Measurements from ENCODE around the gene CCDC57. TPM values are rescaled to one million over a fixed set of nuclear protein-coding genes. Genes with fewer than 3 reads are reported as not detected.
"Not testable (repeated sequence)": the region's sequence is repeated elsewhere in the genome, so short reads cannot be mapped to it uniquely, and the experiment has no call there.

CCDC57 gene
- total RNA-seq, 1 donor from 2014 or later: 7.9 TPM

DNA sequence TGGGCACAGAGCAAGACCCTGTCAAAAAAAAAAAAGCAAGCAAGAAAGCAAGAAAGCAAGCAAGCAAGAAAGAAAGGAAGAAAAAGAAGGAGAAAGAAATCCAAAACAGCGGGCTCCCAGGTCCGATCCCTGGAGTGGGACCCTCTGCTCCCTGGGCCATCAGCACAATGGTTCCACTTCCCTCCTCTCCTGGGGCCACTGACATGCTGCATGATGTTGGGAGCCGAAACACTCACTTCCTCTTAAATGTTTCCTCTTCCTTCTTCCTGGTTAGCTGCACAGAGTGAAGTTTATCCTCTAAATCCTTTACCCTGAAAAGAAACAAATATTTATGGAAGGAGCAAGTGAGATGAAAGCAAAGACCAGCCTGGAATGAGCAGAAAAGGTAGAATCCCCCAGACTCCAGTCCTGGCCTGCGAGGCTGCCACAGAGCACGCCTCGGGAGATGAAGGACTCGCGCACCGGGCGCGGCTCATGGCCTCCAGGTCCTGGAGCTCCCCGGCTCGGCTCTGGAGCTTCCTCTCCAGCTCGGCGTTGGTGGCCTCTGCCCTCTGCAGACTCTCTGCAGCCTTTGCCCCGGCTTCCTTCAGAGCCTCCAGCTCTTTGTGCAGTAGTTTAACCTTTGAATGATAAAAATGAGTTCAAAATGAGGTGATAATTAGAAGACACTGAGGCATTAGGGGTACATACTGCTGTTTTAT, 19.0 kb downstream of the CCDC57 start:
- intact Hi-C loops (cut with DNase I): no loop called here
- ATAC-seq: peak; percentile 37
- no peak for DNase-seq (ENCODE audit: missing footprints)

DNA sequence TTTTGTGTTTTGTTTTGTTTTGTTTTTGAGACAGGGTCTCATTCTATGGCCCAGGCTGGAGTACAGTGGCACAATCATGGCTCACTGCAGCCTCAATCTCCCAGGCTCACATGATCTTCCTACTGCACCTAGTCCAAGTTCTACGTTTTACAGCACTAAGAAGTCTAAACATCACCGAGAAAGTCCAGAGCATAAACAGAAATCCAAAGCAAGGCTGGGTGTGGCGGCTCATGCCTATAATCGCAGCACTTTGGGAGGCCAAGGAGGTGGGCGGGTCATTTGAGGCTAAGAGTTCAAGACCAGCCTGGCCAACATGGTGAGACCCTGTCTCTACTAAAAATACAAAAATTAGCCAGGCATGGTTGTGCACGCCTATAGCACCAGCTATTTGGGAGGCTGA, 19.6 kb downstream of the CCDC57 start:
- intact Hi-C loops (cut with DNase I); DNase-seq (ENCODE audit: missing footprints); ATAC-seq: not testable (repeated sequence)

DNA sequence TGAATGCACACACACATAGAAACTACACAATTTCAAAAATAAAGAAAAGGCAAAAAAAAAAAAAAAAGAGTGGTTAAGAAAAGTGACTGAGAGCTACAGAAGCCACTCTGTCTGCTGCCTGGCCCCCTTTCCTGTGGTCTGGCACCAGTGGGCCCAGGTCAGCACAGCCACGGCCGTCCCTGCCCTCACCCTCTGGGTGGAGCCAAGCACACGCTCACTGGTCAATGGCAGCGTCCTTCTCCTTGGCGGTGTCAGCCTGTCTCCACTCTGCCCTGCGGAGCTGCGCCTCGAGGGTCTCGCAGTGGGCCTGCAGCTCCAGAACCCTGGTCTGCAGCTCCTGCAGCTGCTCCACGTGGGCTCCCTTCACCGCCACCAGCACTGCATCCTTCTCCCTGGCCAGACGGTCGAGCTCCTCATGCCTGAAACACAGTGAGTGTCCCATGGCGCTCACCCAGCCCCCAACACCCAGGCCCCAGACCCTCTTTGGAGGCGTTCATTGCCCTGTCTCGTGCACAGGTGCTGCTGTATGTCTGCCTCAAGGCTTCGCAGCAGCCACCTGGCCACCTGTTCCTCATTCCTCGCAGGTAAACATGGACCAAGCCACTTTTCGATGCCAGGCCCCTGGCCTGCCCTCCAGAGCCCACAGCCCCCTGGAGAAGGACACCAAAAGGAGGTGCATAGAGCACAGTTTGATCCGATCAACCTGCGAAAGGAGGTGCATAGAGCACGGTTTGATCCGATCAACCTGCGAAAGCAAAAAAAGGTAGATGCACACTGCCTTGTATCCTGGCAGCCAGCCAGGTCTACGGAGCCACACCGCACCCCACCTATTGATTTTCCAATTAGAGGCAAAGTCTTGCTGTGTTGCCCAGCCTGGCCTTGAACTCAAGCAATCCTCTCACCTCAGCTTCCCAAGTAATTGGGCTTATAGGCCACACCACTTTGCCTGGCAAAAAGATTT, 24.4 kb downstream of the CCDC57 start:
- ATAC-seq: no peak
- intact Hi-C loops (cut with DNase I): no loop called here
- DNase-seq (ENCODE audit: missing footprints): no peak

DNA sequence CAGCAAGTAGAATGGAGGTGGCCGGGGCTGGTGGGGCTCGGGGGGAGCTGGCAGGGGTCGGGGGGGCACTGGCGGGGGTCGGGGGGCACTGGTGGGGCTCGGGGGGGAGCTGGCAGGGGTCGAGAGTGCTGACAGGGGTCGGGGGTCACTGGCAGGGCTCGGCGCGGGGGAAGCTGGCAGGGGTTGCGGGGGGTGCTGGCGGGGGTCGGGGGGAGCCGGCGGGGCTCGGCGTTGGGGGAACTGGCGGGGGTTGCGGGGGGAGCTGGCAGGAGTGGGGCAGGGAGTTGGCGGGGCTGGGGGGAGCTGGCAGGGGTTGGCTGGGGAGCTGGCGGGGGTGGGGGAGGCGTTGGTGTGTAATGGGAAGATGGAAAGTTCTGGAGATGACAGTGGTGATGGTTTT, 25.1 kb downstream of the CCDC57 start:
- no peak for DNase-seq (ENCODE audit: missing footprints)
- no peak for ATAC-seq
- intact Hi-C loops (cut with DNase I): no loop called here

DNA sequence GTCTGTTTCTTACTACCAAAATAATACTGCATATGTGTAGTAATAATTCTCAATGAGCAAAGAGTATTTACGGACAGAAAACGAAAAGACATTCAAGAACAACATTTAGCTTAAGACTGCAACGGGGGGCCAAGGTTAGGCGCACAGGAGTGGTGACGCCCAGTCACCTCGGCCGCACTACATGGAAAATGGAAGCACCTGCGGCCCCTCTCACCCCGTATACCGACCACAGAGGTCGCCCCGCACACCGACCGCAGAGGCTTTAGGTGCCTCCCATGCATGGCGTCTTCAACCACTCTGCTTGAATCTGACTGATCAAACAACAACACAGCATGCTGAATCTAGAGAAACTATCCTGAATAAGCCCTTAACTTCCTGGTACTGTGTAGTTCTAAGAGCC, 26.4 kb downstream of the CCDC57 start:
- intact Hi-C loops (cut with DNase I): no loop called here

DNA sequence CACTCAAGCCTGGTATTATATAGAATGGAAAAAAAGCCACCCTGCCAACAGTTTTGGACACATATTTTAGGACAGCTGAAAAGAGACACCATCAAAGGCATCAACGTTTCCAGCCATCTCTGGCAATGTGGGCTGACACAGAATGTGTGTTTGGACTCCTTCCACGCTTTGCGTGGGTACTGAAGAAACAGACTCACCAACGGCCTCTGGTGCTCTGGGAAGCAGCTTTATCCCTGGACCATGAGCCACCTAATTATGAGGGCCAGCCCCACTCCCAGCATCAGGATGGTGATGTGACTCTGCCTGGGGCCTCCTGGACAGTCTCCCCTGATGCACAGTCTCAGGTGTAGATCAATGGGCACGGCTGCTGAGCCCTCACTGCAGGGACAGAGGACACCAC, 27.9 kb downstream of the CCDC57 start:
- no peak for DNase-seq (ENCODE audit: missing footprints)
- intact Hi-C loops (cut with DNase I): no loop called here
- no peak for ATAC-seq

More for the DNA sequence above, 26.4 kb downstream of the CCDC57 start:
- DNase-seq (ENCODE audit: missing footprints) (no peak), ATAC-seq (no peak)

DNA sequence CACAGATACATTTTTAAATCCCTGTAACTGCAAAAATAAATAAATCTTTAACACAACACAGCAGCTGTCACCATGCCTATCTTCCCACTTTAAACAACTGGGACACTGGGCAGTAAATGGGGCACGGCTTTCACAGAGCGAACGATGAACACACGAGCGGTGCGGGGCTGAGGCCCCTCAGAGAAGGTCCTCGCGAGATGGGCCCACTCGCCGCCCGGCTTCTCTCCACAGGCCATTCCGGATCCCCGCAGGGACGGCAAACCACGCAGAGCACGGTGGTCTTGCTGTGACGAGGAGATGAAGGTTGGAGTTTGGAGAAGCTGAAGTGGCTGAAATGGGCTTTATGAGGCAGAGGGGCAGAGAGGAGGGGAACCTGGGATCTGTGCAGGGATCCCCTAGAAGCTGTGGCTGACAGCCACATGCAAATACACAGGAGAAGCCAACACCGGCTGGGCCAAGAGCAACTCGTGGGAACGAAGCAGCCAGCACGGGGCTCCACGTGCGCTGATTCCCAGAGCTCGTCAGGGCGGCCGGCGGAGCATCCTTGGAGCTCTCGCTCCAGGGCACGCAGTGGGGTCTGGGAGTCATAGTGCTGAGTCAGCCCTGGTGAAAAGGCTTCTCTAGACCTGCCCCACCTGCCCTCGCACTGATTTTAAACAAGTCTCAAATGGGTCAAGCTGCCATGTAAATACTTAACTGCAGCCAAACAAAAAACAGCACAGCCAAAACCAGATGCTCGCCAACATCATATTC, 31.7 kb downstream of the CCDC57 start:
- no peak for ATAC-seq
- DNase-seq (ENCODE audit: missing footprints): no peak
- intact Hi-C loops (cut with DNase I): no loop called here

DNA sequence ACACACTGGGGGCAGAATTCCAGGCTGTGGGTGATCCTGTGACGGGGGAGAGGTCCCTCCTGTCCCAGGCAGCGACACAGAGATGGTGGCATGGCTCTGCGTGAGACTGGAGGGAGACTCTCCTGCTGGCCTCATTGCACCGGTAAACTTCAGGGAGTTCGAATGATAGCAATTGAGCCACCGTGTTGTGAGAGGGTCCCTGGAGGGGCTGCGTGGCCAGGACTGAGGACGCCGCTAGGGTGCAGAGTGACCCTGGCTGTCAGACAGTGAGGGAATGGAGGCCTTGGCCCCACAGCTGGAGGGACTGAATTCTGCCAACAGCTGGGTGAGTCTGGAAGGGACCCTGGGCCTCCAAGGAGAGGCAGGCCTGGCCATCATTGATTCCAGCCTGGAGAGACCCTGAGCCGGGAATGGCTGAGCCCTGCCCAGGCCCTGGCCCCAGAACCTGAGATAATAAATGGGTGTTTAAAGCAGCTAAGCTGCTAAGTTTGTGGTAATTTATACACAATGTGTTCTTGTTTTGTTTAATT, 32.6 kb downstream of the CCDC57 start:
- DNase-seq (ENCODE audit: missing footprints) (no peak), ATAC-seq (no peak)
- intact Hi-C loops (cut with DNase I): no loop called here

DNA sequence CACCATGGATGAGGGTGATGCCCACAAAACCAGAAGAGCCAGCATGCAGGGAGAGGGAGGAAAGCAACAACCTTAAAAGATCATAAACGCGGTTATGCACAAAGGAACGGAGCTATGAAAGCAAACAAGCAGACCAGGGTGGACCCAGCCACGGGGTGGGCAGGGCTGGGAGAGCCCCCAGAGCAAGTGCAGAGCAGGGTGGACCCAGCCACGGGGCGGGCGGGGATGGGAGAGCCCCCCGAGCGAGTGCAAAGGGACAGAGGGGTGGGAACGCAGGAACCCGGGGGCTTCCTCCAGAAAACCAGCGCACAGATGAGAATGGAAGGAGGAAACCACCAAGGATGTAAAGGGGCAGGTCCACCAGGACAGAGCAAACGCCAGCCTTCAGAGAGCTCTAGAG, 33.2 kb downstream of the CCDC57 start:
- DNase-seq (ENCODE audit: missing footprints) (no peak), ATAC-seq (no peak)
- intact Hi-C loops (cut with DNase I): no loop called here

DNA sequence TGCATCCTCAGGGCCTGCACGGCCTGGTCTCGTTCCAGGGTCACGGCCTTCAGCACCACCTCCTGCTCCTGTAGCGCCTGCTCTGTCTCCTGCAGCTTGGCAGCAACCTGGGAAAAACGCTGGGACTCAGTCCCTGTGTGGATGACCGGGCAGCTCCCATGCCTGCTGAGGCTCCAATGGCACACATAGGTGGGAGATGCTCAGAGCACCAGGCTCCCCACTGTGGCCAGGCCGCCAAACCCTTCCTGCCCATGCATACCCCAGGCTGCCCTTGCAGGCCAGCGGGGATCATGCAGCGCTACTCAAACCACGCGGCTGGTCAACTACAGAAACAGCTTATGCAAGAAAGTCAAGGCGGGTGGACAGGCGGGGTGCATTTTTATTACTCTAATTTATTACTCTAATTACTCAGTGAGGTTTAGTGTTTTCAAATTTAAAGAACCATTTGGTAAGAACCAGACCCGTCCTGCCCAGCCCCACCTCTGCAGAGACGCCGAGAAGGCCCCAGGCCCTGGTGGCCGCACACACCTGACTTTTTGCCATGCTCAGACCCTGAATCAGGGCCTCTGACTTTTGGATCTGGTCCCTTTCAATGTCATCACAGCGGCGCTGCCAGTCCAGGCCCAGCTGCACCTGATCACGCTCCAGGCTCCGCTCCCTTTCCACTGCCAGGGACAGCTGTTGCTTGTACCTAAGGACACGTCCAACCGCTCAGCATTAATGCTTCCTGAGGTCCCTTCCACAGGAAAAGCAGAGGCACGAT, 34.0 kb downstream of the CCDC57 start:
- intact Hi-C loops (cut with DNase I): no loop called here
- ATAC-seq: no peak
- no peak for DNase-seq (ENCODE audit: missing footprints)

DNA sequence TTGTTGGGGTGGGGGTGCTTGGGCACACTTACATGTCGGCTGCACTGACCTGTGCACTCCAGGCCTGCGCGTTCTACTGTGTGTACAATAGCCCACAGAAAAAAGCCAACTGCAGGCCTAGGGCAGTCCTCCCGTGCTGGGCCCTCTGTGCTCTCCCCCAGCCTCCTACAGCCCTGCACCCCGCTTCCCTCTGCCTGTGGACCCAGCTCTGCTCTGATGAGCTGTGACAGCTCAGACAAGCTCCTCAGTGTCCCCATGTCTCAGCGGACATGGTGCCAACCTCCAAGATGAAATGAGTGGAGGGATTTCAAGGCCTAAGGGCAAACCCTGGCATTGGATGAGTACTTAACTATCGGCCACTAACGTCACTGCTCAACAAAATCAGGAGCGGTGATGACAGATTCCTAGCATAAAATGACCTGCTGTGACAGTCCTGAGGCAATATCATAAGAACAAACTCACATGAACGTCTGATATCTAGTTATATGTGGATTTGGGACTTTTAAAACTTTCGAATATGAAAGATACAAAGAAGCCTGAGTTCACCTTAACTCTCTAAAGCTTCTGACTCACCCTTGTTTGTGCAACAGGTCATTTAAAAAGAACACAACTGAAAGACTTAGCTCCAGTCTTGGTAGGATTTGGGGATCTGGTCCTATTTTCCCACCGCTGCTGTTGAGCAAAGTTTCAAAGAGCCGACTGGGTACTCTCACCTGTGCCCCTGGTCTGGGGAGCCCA, 34.7 kb downstream of the CCDC57 start:
- peak; percentile 31 for ATAC-seq
- no peak for DNase-seq (ENCODE audit: missing footprints)
- intact Hi-C loops (cut with DNase I): no loop called here

DNA sequence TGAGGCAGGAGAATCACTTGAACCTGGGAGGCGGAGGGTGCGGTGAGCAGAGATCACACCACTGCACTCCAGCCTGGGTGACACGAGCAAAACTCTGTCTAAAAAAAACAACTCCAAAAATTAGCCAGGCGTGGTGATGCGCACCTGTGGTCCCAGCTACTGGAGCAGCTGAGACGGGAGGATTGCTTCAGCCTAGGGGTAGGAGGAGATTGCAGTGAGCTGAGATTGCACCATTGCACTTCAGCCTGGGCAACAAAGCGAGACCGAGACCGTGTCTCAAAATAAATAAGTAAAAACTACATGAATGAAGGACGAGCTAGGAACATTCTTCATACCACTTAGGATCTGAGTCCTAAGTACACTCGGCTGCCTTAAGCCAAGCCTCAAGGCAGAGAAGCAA, 35.4 kb downstream of the CCDC57 start:
- intact Hi-C loops (cut with DNase I): no loop called here
- no peak for DNase-seq (ENCODE audit: missing footprints)
- ATAC-seq: no peak

DNA sequence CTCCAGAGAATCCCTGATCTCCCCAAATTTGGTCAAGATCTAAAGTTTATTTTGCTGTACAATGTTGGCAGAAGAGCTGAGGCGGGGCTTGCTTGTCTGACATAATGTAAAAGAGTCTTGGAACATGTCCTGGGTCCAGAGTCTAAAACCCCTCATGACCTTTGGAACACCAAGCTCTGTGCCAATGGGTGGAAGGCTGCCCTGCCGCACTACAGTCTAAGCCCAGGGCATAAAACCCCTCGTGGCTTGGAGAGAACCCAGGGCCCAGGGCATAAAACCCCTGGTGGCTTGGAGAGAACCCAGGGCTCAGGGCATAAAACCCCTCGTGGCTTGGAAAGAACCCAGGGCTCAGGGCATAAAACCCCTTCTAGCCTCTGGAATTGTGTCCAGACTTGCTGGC, 36.7 kb downstream of the CCDC57 start:
- intact Hi-C loops (cut with DNase I): no loop called here
- no peak for DNase-seq (ENCODE audit: missing footprints)
- ATAC-seq: no peak

DNA sequence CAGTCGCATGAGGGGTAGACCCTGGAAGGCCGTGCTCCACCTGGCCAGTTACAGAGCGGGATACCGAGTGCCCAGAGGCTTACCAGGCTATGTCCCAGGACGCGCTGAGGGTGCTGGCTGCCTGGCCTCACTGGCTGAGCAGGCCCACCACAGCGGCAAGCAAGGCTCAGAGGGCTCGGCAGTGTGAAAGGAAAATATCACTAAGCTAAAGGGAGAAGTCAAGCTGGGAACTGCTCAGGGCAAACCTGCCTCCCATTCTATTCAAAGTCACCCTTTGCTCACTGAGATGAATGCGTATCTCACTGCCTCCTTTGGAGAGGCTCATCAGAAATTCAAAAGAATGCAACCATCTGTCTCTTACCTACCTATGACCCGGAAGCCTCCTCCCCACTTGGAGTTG, 37.4 kb downstream of the CCDC57 start:
- no peak for ATAC-seq
- intact Hi-C loops (cut with DNase I): no loop called here
- no peak for DNase-seq (ENCODE audit: missing footprints)

DNA sequence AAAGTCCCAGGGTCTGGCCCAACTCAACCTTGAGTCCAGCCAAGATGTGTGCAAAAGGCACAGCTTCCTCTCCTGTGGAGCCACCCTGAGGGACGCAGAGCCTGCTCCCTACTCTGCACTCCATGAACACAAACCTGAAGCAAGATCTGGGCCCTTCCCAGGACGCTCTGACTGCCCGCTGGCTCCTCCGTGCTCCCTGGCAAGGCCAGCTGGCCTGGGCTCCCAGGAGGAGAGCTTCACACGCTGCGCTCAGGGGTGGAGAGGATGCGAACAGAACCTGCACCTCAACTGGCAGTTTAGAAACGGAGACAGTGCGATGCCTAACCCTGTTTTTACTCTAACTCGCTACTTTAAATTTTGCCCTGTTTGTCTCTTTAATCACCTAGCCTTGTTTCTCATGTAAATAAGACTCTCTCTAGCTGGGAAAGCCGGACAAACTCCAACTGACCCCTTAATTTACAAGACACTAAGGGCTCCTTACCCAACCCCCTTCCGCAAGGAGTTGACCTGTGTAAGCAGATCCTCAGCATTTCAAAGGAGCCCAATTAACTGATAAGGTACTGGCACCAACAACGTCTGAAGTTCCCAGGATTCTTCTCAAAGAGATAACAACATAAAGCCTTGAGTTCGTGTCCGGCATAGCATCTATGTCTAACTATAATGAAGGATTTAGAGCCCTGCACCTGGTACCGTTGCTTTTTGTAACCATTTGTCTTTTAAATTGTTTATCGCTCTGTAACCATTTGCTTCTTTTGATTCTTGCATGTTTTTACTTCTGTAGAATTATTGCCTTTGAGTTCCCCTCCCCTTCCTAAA, 38.4 kb downstream of the CCDC57 start:
- intact Hi-C loops (cut with DNase I); ATAC-seq; DNase-seq (ENCODE audit: missing footprints): not testable (repeated sequence)

DNA sequence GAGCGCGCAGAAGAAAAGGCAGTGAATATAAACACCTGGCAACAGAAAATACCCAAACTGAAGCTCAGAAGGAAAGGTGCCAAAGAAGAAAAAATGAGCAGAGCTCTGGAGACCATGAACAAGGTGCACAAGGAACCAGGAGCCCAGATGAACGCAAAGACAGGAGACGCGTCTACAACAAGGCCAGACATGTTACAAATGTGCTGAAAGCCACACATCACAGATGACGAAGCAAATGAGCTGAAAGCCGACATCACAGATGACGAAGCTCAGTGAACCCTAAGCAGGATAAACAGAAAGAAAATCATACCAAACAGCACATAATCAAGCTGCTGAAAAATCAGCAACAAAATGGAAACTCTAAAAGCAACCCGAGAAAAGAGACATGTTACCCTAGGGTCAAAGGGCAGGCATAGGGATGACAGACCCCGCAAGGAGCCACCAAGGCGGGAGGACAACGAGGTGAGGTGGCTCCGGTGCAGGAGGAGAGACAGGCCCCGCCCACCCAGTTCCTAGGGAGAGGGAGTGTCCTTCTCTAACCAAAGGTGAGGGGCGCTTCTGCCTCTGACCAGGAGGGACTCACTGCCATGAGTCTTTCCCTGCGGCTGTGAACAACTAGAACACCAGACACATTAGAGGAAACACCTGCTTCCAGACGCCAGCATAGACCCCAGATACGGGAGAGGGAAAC, 39.1 kb downstream of the CCDC57 start:
- no peak for DNase-seq (ENCODE audit: missing footprints)
- intact Hi-C loops (cut with DNase I): no loop called here

More for the DNA sequence above, 39.1 kb downstream of the CCDC57 start:
- no peak for ATAC-seq

All from Right ventricle myocardium inferior (tissue), 1 donor.